Smooth muscle cell of bladder (primary cell): Measurements from ENCODE around the gene PPP1R3D. TPM values are rescaled to one million over a fixed set of nuclear protein-coding genes. Genes with fewer than 3 reads are reported as not detected.

ENCODE experiments used
- total RNA-seq: library from RNA; depleted of rRNA; stranded (reverse); fragments of >200 nt; gene quantifications from 2 replicates; pipeline ENCODE4 v1.2.3, GENCODE V29; 2014

PPP1R3D gene, protein sequence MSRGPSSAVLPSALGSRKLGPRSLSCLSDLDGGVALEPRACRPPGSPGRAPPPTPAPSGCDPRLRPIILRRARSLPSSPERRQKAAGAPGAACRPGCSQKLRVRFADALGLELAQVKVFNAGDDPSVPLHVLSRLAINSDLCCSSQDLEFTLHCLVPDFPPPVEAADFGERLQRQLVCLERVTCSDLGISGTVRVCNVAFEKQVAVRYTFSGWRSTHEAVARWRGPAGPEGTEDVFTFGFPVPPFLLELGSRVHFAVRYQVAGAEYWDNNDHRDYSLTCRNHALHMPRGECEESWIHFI
- 5.0 and 6.4 TPM in 2 replicates for total RNA-seq

DNA sequence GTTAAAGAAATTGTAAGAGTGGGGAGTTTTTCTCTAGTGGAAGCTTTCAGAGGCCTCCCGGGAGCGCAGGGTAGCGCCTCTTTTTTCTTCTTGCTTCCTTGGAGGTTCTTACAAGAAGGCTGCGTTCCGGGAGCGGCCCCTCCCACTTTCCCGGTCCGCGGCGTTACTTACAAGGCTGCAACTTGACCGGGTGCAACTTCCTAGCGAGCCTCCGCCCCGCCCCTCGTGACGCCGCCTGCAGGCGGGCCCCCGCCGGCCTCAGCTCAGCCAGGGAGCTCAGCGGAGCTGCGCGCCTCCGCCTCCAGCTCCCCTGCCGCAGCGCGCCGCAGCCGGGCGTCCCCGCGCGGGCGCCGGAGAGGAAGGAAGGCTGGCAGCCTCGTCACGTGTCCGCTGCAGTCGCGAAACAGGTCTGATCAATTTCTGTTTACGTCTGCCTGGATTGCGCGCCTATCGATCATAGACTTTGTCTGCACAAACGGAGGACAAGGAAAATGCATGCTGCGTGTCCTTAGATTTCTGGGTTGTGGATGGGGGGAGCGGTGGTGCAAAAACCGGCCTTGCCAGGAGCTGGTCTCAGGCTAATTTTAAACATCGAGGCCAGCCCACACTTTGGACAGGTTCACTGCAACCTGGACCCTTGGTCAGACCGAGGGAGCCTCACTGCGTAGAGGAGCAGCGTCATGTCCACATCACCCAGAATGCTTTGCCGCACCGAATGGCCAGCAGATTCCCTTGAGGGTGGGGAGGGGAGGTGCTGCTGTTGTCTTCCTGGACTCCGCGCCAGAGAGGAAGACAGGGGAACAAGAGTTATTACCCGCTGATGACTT lies at the start of gene PPP1R3D, which contains the start of gene FAM217B:
PPP1R3D (minus strand) TSS at position 177 of the 827 bp plus-strand sequence. CDS start 374 bp downstream, outside the sequence.
FAM217B (plus strand) TSS at position 261 of the 827 bp plus-strand sequence. CDS start 3,555 bp downstream, outside the sequence.

DNA sequence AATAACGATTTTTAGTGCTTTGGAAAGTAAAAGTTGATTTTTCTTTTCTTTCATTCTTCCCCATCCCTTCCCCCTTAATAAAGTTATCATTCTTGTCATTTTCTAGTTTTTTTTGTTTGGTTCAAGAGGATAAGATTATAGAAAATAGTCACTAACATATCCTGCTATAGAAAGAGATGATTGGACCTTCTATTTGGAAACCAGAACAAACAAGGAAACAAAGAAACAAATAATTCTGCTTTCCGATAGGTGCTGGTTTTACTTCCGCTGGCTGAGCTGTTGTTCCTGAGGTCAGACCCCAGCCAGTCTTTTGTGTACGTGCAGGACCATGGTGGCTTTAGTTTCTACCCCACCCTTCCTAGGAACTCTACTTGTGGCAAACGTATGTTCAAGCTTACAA lies 18.0 kb upstream of the PPP1R3D start, which contains the start of gene CDH26:
CDH26 (plus strand) TSS at position 301 of the 400 bp plus-strand sequence. CDS start 304 bp downstream, outside the sequence.

DNA sequence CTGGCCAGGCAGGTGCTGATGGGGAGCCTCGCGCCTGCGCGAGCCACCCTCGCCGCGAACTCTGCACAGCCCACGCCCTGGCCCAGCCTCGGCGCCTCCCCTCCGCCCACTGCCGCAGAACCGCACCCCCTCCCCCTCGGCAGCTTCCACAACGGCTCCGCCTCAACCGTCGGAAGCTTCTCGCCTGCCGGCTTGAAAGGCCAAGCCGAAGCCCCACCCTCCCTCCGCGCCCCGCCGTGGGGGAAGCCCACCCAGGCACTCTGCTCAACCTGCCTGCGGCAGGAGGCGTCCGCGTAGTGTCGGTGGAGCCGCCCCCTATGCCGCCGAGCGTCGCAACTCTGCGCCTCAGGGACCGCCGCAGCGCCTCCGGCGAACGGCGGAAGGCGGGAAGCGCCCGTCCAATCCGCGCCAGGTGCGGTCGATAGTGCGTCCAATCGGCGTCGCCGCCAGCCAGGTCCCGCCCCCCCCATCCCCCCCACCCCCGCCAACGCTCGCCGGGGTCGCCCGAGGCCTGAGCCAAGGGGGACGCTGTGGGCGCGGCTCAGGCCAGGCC lies 6.7 kb downstream of the PPP1R3D start, which contains the start of gene SYCP2:
SYCP2 (minus strand) TSS at position 342 of the 553 bp plus-strand sequence. CDS start 11,224 bp downstream, outside the sequence.

Other genes starting within 250 kb of the PPP1R3D start
- gene SYCP2, start 6.7 kb downstream of the PPP1R3D start, total RNA-seq = 0.37 and 0.57 TPM in 2 replicates
- 2.5 and 2.6 TPM in 2 replicates for gene FAM217B, start 84 bp upstream of the PPP1R3D start, total RNA-seq
- gene CDH26, start 18.1 kb upstream of the PPP1R3D start, total RNA-seq = 0.14 and 0.18 TPM in 2 replicates